NCI-H146 treated with DMSO at 0.1 percent for 48 hours (cell line): Measurements from ENCODE around the gene DLG2.

Experiments used
- DNase-seq: peaks from one replicate; lab custom pipeline; 2025; ENCODE audit not compliant: unreplicated experiment; lab: John Stamatoyannopoulos, UW

The DLG2 gene

GRCh38 chr11:83409891-83410290, 2217.3 kb downstream of the DLG2 start:
- DNase-seq = no peak

GRCh38 chr11:83409476-83409875, 2217.7 kb downstream of the DLG2 start:
- no peak for DNase-seq

- no peak for DNase-seq
Measured at GRCh38 chr11:83408946-83409345, 2218.2 kb downstream of the DLG2 start.
